ENCODE results near the gene TCP11L2.

DNA sequence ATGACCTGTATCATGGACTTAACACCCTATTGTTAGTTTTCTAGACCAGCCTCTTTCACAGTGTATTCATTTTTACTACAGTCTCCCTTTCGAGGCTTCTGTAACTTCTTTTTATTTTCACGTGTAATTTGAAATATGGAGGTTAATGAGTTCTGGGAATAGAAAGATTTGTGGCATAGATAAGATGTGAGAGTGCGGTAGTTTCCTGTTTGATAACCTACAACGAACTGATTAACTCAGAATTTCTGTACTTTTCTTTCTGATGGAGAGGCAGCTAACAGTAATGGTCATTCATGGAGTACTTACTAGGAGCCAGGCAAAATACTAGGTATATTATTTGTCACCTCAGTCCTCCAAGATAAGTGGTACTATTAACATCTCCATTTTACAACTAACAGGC, 76.3 kb downstream of the TCP11L2 start:
- TF ChIP-seq, protein P1, sequence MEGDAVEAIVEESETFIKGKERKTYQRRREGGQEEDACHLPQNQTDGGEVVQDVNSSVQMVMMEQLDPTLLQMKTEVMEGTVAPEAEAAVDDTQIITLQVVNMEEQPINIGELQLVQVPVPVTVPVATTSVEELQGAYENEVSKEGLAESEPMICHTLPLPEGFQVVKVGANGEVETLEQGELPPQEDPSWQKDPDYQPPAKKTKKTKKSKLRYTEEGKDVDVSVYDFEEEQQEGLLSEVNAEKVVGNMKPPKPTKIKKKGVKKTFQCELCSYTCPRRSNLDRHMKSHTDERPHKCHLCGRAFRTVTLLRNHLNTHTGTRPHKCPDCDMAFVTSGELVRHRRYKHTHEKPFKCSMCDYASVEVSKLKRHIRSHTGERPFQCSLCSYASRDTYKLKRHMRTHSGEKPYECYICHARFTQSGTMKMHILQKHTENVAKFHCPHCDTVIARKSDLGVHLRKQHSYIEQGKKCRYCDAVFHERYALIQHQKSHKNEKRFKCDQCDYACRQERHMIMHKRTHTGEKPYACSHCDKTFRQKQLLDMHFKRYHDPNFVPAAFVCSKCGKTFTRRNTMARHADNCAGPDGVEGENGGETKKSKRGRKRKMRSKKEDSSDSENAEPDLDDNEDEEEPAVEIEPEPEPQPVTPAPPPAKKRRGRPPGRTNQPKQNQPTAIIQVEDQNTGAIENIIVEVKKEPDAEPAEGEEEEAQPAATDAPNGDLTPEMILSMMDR (conservative IDR thresholded peaks at IDR 0.05) = no peak
- TF ChIP-seq ZFX (IDR thresholded peaks at IDR 0.05) = no peak

Data from C4-2B (cell line).